Measurements from ENCODE around the gene WASHC4.
A peak's percentile ranks its signal among the peaks of the same experiment; 100 is the strongest.
"Not testable (repeated sequence)": the region's sequence is repeated elsewhere in the genome, so short reads cannot be mapped to it uniquely, and the experiment has no call there.

The WASHC4 gene

GRCh38 chr12:105162174-105162573, 54.6 kb downstream of the WASHC4 start:
- no peak for DNase-seq (ENCODE audit: low read depth in 3 of 3)

GRCh38 chr12:105164068-105164467, 56.5 kb downstream of the WASHC4 start:
- no peak for DNase-seq (ENCODE audit: low read depth in 3 of 3)

- no peak for DNase-seq (ENCODE audit: low read depth in 3 of 3)
Observed at GRCh38 chr12:105166736-105167135, 59.2 kb downstream of the WASHC4 start.

GRCh38 chr12:105167346-105167745, 59.8 kb downstream of the WASHC4 start:
- DNase-seq (ENCODE audit: low read depth in 3 of 3) = no peak

- DNase-seq (ENCODE audit: low read depth in 3 of 3) = no peak
Observed at GRCh38 chr12:105168006-105168405, 60.5 kb downstream of the WASHC4 start.

- DNase-seq (ENCODE audit: low read depth in 3 of 3) = no peak
Observed at GRCh38 chr12:105170139-105170538, 62.6 kb downstream of the WASHC4 start.

- DNase-seq (ENCODE audit: low read depth in 3 of 3) = no peak
Observed at GRCh38 chr12:105171691-105172436, 64.3 kb downstream of the WASHC4 start.

GRCh38 chr12:105175397-105175990, 68.0 kb downstream of the WASHC4 start:
- DNase-seq (ENCODE audit: low read depth in 3 of 3) = no peak

GRCh38 chr12:105177208-105177607, 69.7 kb downstream of the WASHC4 start:
- no peak for DNase-seq (ENCODE audit: low read depth in 3 of 3)

- not testable (repeated sequence) for DNase-seq (ENCODE audit: low read depth in 3 of 3)
Observed at GRCh38 chr12:105179114-105179513, 71.6 kb downstream of the WASHC4 start.

- not testable (repeated sequence) for DNase-seq (ENCODE audit: low read depth in 3 of 3)
Observed at GRCh38 chr12:105183406-105183805, 75.9 kb downstream of the WASHC4 start.

GRCh38 chr12:105183976-105184375, 76.4 kb downstream of the WASHC4 start:
- not testable (repeated sequence) for DNase-seq (ENCODE audit: low read depth in 3 of 3)

GRCh38 chr12:105189293-105189692, 81.8 kb downstream of the WASHC4 start:
- no peak for DNase-seq (ENCODE audit: low read depth in 3 of 3)

- DNase-seq (ENCODE audit: low read depth in 3 of 3) = no peak
Observed at GRCh38 chr12:105190530-105190929, 83.0 kb downstream of the WASHC4 start.

- no peak for DNase-seq (ENCODE audit: low read depth in 3 of 3)
Observed at GRCh38 chr12:105192624-105193225, 85.2 kb downstream of the WASHC4 start.

- no peak for DNase-seq (ENCODE audit: low read depth in 3 of 3)
Observed at GRCh38 chr12:105194947-105195346, 87.4 kb downstream of the WASHC4 start.

- no peak for DNase-seq (ENCODE audit: low read depth in 3 of 3)
Observed at GRCh38 chr12:105196090-105196489, 88.6 kb downstream of the WASHC4 start.

- no peak for DNase-seq (ENCODE audit: low read depth in 3 of 3)
Observed at GRCh38 chr12:105198961-105199360, 91.4 kb downstream of the WASHC4 start.

- no peak for DNase-seq (ENCODE audit: low read depth in 3 of 3)
Observed at GRCh38 chr12:105200385-105200784, 92.9 kb downstream of the WASHC4 start.

GRCh38 chr12:105201299-105201698, 93.8 kb downstream of the WASHC4 start:
- no peak for DNase-seq (ENCODE audit: low read depth in 3 of 3)

GRCh38 chr12:105202202-105202601, 94.7 kb downstream of the WASHC4 start:
- no peak for DNase-seq (ENCODE audit: low read depth in 3 of 3)

GRCh38 chr12:105204127-105204526, 96.6 kb downstream of the WASHC4 start:
- DNase-seq (ENCODE audit: low read depth in 3 of 3) = no peak

GRCh38 chr12:105204916-105205315, 97.4 kb downstream of the WASHC4 start:
- DNase-seq (ENCODE audit: low read depth in 3 of 3) = peak in 2 of 3 donors; percentile 20 to 54

Data from stimulated activated CD4-positive, alpha-beta T cell treated with anti-CD3 and anti-CD28 coated beads, TNF-alpha, amount 100 ng/mL, for 48 hours (primary cell).